Measurements from ENCODE around the gene THRAP3.
"Not testable (repeated sequence)": the region's sequence is repeated elsewhere in the genome, so short reads cannot be mapped to it uniquely, and the experiment has no call there.

THRAP3 gene

DNA sequence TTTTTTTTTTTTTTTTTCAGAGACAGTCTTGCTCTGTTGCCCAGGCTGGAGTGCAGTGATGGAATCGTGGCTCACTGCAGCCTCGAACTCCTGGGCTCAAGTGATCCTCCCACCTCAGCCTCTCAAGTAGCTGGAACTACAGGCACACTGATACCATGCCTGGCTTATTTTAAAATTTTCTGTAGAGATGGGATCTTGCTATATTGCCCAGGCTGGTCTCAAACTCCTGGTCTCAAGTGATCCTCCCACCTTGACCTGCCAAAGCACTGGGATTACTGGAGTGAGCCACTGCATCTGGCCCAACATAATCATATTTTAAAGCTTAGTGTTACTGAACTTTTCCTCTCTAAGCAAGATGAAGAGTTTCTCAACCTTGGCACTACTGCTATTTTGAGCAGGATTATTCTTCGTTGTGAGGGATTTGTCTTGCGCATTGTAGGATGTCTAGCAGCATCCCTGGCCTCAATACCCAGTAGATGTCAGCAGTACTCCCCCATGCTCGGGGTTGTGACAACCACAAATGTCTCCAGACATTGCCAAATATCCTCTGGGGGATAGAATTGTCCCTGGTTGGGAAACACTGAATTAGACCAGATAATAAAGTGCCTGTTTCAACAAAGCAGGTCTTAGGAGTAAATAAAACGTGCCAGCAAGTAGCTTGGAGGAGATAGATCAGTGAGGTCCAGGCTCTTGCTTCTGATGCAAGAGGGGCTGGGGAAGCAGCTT is 15.1 kb upstream of the THRAP3 start:
- TF ChIP-seq, protein P1, sequence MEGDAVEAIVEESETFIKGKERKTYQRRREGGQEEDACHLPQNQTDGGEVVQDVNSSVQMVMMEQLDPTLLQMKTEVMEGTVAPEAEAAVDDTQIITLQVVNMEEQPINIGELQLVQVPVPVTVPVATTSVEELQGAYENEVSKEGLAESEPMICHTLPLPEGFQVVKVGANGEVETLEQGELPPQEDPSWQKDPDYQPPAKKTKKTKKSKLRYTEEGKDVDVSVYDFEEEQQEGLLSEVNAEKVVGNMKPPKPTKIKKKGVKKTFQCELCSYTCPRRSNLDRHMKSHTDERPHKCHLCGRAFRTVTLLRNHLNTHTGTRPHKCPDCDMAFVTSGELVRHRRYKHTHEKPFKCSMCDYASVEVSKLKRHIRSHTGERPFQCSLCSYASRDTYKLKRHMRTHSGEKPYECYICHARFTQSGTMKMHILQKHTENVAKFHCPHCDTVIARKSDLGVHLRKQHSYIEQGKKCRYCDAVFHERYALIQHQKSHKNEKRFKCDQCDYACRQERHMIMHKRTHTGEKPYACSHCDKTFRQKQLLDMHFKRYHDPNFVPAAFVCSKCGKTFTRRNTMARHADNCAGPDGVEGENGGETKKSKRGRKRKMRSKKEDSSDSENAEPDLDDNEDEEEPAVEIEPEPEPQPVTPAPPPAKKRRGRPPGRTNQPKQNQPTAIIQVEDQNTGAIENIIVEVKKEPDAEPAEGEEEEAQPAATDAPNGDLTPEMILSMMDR (IDR thresholded peaks at IDR 0.05; ENCODE audit: control insufficient read depth, insufficient read depth, low read depth, low read length, missing control alignments), result no peak
- DNase-seq (ENCODE audit: low read depth), result no peak
- H3K4me3 ChIP-seq (ENCODE audit: control insufficient read depth, low read depth, low read length), result no peak overlapping the region

DNA sequence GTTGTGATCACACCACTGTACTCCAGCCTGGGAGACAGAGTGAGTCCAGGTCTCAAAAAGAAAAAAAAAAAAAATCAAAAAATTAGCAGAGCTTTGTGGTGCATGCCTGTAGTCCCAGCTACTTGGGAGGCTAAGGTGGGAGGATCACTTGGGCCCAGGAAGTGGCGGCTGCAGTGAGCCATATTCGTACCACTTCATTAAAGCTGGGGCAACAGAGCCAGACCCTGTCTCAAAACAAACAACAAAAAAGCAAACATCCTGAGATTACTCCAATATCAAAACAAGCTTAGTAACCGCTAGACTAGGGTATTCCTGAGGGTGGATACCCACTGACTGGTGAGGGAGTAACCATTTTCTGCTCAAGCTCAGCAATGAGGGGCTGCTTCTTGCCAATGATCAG is 12.9 kb upstream of the THRAP3 start:
- no peak overlapping the region for H3K4me3 ChIP-seq (ENCODE audit: control insufficient read depth, low read depth, low read length)
- TF ChIP-seq, protein P1 (IDR thresholded peaks at IDR 0.05; ENCODE audit: control insufficient read depth, insufficient read depth, low read depth, low read length, missing control alignments), result no peak
- DNase-seq (ENCODE audit: low read depth), result no peak

DNA sequence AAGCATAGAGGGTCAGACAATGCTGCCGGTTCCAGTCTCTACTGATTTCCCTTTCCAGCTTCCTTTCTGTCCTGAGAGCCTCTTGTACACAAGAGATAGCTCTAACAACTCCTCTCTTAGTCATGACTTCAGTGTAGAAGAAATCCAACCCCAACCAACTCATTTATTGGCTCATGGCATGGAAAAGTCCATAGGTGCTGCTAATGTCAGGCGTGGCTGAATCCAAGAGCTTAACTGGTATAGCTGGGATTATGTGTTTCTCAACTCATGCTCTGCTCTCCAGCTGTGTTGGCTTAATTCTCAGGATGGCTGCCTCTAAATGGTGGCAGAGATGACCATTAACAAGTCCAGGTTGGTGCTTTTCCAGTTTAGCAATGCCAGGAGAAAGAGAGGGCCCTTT is 12.4 kb upstream of the THRAP3 start:
- no peak for DNase-seq (ENCODE audit: low read depth)
- TF ChIP-seq, protein P1 (IDR thresholded peaks at IDR 0.05; ENCODE audit: control insufficient read depth, insufficient read depth, low read depth, low read length, missing control alignments), result no peak
- H3K4me3 ChIP-seq (ENCODE audit: control insufficient read depth, low read depth, low read length), result no peak overlapping the region

DNA sequence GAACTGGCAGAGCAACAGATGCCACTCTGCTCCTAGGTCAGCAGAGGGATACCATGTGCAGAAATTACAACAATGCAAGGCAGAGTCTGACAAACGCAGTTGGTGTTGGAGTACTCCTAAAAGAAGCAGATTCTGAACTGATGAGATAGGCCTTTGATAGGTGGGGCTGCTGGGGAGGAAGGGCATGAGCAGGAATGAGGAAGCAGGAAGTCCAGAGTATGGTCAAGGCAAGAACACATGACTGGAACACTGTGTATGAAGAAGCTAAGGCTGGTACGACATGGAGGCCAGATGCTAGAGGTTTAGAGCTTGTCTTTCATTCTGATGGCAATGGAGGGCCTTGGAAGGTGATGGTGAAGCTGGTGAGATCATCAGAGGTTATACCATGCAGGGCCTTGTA is 11.5 kb upstream of the THRAP3 start:
- H3K4me3 ChIP-seq (ENCODE audit: control insufficient read depth, low read depth, low read length), result no peak overlapping the region
- TF ChIP-seq, protein P1 (IDR thresholded peaks at IDR 0.05; ENCODE audit: control insufficient read depth, insufficient read depth, low read depth, low read length, missing control alignments), result no peak
- DNase-seq (ENCODE audit: low read depth), result no peak

DNA sequence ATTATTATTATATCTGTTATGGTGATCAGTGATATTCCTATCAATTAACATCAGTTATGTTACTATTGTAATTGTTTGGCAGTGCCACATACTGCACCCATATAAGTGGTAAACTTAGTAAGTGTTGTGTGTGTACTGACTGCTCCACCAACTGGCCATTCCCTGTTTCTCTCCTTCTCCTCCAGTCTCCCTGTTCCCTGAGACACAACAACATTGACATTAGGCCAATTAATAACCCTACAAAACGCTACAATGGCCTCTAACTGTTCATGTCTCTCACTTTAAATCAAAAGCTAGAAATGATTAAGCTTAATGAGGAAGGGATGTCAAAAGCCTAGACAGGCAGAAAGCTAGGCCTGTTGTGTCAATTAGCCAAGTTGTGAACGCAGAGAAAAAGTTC is 6.6 kb upstream of the THRAP3 start:
- TF ChIP-seq, protein P1 (IDR thresholded peaks at IDR 0.05; ENCODE audit: control insufficient read depth, insufficient read depth, low read depth, low read length, missing control alignments), result peak; percentile 44
- DNase-seq (ENCODE audit: low read depth), result no peak
- H3K4me3 ChIP-seq (ENCODE audit: control insufficient read depth, low read depth, low read length), result no peak overlapping the region

DNA sequence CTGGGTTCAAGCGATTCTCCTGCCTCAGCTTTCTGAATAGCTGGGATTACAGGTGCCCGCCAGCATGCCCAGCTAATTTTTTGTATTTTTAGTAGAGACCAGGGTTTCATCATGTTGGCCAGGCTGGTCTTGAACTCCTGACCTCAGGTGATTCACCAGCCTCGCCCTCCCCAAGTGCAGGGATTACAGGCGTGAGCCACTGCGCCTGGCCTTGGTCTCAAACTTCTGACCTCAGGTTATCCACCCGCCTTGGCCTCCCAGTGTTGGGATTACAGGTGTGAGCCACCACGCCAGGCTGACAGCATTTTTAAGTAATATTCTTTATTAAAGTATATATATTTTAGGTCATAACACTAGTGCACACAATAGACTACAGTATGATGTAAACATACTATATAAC is 2.3 kb upstream of the THRAP3 start:
- H3K4me3 ChIP-seq (ENCODE audit: control insufficient read depth, low read depth, low read length), result not testable (repeated sequence)

DNA sequence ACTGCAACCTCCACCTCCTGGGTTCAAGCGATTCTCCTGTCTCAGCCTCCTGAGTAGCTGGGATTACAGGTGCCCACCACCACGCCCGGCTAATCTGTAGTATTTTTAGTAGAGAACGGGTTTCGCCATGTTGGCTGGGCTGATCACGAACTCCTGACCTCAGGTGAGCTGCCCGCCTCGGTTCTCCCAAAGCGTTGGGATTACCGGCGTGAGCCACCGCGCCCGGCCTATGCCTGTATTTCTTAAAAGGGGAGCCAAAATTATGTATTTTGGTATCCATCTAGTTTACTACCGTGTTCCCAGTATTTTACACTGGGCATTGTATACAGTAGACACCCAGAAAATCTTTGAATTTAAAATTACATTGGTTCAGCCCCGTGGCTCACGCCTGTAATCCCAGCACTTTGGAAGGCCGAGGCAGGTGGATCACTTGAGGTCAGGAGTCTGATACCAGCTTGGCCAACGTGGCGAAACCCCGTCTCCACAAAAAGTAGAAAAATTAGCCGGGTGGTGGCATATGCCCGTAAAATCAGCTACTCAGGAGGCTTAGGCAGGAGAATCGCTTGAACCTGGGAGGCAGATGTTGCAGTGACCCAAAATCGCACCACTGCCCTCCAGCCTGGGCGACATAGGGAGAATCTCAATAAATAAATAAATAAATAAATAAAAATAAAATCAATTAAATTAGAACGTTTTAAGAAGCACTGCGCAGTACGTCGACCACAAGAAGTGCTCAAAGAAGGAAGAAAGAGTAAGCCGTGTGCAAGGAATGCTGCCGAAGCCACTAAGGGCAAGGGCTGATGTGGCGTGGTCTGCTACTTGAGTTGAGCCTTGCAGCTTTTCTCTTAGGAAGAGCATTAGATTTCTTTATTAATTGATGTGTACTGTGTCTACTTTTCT is 1.5 kb upstream of the THRAP3 start:
- TF ChIP-seq, protein P1 (IDR thresholded peaks at IDR 0.05; ENCODE audit: control insufficient read depth, insufficient read depth, low read depth, low read length, missing control alignments), result no peak
- peak overlapping the region; percentile 58 for H3K4me3 ChIP-seq (ENCODE audit: control insufficient read depth, low read depth, low read length)
- DNase-seq (ENCODE audit: low read depth), result no peak

More for the DNA sequence above, 2.3 kb upstream of the THRAP3 start:
- DNase-seq (ENCODE audit: low read depth), result not testable (repeated sequence)
